Measurements from ENCODE around the gene SMCR8. TPM values are rescaled to one million over a fixed set of nuclear protein-coding genes. Genes with fewer than 3 reads are reported as not detected.

SMCR8 gene
- total and polyA plus RNA-seq, 2 of the 8 experiments (the other 6 are each of a cell fraction or from before 2014, with no cell fraction given), result 6.9 to 18.5 TPM

- H3K23ac ChIP-seq (ENCODE audit: insufficient read length), result no peak overlapping the region
- no peak overlapping the region for H3K4me3 ChIP-seq (ENCODE audit: extremely low read depth in 1 of 4, insufficient read depth in 2 of 4, low read depth in 3 of 4, low read length in 4 of 4)
- H2BK15ac ChIP-seq (ENCODE audit: low read length), result no peak overlapping the region
- peak overlapping the region; percentile 4; the same call in 1 of the 2 replicates for H2AK5ac ChIP-seq (ENCODE audit: low read depth, low read length)
- H2BK5ac ChIP-seq (ENCODE audit: low read depth, low read length), result peak overlapping the region; percentile 27; the same call in 1 of the 2 replicates
- no peak overlapping the region for H4K91ac ChIP-seq (replicated peaks; ENCODE audit: insufficient read length, low read length)
- no peak overlapping the region for H2BK20ac ChIP-seq (ENCODE audit: low read length)
- TF ChIP-seq POLR2A (IDR thresholded peaks at IDR 0.05; ENCODE audit: control extremely low read depth in 1 of 2, low read depth in 2 of 2, low read length in 2 of 2) (no peak), POLR2AphosphoS5 (IDR thresholded peaks at IDR 0.05; ENCODE audit: low read depth, low read length) (0 out of 2 replicates have a peak, but pooled peaks have one; percentile 9), RNF2 (IDR thresholded peaks at IDR 0.05; ENCODE audit: borderline replicate concordance, low read depth, low read length, missing control alignments, poor library complexity, severe bottlenecking) (no peak)
- POLR2A ChIA-PET (ENCODE audit: partially characterized antibody), result interaction anchor here (0.7 to 11.3 kb wide), 9 partner anchors 5 to 121 kb away, joined by 3 to 114 read pairs (median 7); partner anchors contain the start of genes FLII, MIEF2, SMCR8 and TOP3A
- DNase-seq (ENCODE audit: low read depth in 1 of 2, low spot score in 2 of 2) (no peak), FAIRE-seq (no peak)
- H3K18ac ChIP-seq (ENCODE audit: extremely low read depth, low read length), result peak overlapping the region; percentile 60; the same call in 1 of the 2 replicates
- no peaks in the 10 kb centered on the region for H3K9me3 ChIP-seq (ENCODE audit: insufficient read depth in 2 of 2, low read depth in 1 of 2, low read length in 1 of 2)
- H3K4ac ChIP-seq (replicated peaks; ENCODE audit: insufficient read length, low read depth, low read length), result peak overlapping the region; percentile 46
- peaks cover 2% of the 10 kb centered on the region in 2 experiments for H4K20me1 ChIP-seq (replicated peaks in 1 of 2; ENCODE audit: control insufficient read depth in 1 of 2, insufficient read depth in 2 of 2, low read length in 2 of 2)
- no peak overlapping the region for H2BK120ac ChIP-seq (replicated peaks; ENCODE audit: low read depth, low read length)
- no peak overlapping the region for H4K5ac ChIP-seq (ENCODE audit: insufficient read length, low read depth, low read length)
- CTCF ChIA-PET (ENCODE audit: partially characterized antibody), result interaction anchor here (1.6 to 3.3 kb wide), 2 partner anchors 19 to 26 kb away, joined by 4 to 17 read pairs; no protein-coding TSS in a partner anchor
- H2AFZ ChIP-seq (ENCODE audit: low read length), result no peak overlapping the region
- H2BK12ac ChIP-seq (ENCODE audit: low read depth, low read length), result 0 out of 2 replicates have a peak overlapping the region, but pooled peaks have one; percentile 33
- no peak overlapping the region; the same call in 1 of the 2 replicates for H4K8ac ChIP-seq (ENCODE audit: extremely low read depth, insufficient read depth, low read length)
- WGBS, 2 experiments (ENCODE audit: extremely low coverage in 1 of 2, insufficient coverage in 1 of 2, insufficient read length in 1 of 2, insufficient replicate concordance in 2 of 2, low coverage in 1 of 2, low lambda C conversion rate in 2 of 2, missing lambda C conversion rate in 1 of 2), result 83% methylated on average over 10 of the region's 10 CpGs; no CpG with 5 or more reads in 1 of the 2 experiments
- no peaks in the 10 kb centered on the region; the same call in 1 of the 2 replicates for H3K23me2 ChIP-seq (ENCODE audit: low read depth, low read length)
- no peak overlapping the region for H3K27ac ChIP-seq (ENCODE audit: low read depth, low read length)
- no peak overlapping the region for H3K4me2 ChIP-seq (ENCODE audit: insufficient read depth in 1 of 2, low read depth in 2 of 2, low read length in 2 of 2)
- peaks cover 3 to 19% (median 10%) of the 10 kb centered on the region in 4 experiments; a peak in 7 of 8 replicates for H3K36me3 ChIP-seq (ENCODE audit: control insufficient read depth in 2 of 4, insufficient read depth in 4 of 4, low read length in 3 of 4)
- peaks cover 0 to 10% (median 2%) of the 10 kb centered on the region in 4 experiments; a peak in 4 of 7 replicates for H3K4me1 ChIP-seq (replicated peaks in 1 of 4; ENCODE audit: control insufficient read depth in 3 of 4, insufficient read depth in 4 of 4, low read length in 3 of 4)
- no peaks in the 10 kb centered on the region for H3K27me3 ChIP-seq (replicated peaks in 1 of 4; ENCODE audit: control insufficient read depth in 3 of 4, extremely low read depth in 1 of 4, insufficient read depth in 3 of 4, low read length in 3 of 4)
- no peak overlapping the region for H3K14ac ChIP-seq (ENCODE audit: insufficient read length)
- H3K9ac ChIP-seq (replicated peaks in 1 of 4; ENCODE audit: extremely low read depth in 1 of 4, low read depth in 3 of 4, low read length in 3 of 4), result peak overlapping the region in 1 of 4 experiments; percentile 13; a peak in 1 of 7 replicates
- H3K79me1 ChIP-seq (ENCODE audit: low read depth, low read length), result no peaks in the 10 kb centered on the region; the same call in 1 of the 2 replicates
- H3K56ac ChIP-seq (replicated peaks; ENCODE audit: insufficient read length, low read depth, low read length), result no peak overlapping the region
- 0 out of 4 replicates have a peak, but pooled peaks cover 0 to 2% of the 10 kb centered on the region in 2 experiments for H3K79me2 ChIP-seq (ENCODE audit: control insufficient read depth in 1 of 2, insufficient read depth in 2 of 2, low read length in 2 of 2)
These were observed 47.7 kb upstream of the SMCR8 start for GRCh38 chr17:18267366-18267765.
